Activated CD4-positive, alpha-beta T cell treated with anti-CD3 and anti-CD28 coated beads, Interleukin-2, amount 50 U/mL, for 1 hour (primary cell): Measurements from ENCODE around the gene PRSS2.
A peak's percentile ranks its signal among the peaks of the same experiment; 100 is the strongest.

ENCODE experiments used
- DNase-seq: peaks from one replicate; pipeline ENCODE4 v3.0.0-alpha.2; 2020

Gene PRSS2

GRCh38 chr7:142788303-142789289 lies 17.8 kb downstream of the PRSS2 start:
- peak; percentile 14 for DNase-seq

GRCh38 chr7:142789441-142789840 lies 18.7 kb downstream of the PRSS2 start:
- DNase-seq, result peak; percentile 32

DNA sequence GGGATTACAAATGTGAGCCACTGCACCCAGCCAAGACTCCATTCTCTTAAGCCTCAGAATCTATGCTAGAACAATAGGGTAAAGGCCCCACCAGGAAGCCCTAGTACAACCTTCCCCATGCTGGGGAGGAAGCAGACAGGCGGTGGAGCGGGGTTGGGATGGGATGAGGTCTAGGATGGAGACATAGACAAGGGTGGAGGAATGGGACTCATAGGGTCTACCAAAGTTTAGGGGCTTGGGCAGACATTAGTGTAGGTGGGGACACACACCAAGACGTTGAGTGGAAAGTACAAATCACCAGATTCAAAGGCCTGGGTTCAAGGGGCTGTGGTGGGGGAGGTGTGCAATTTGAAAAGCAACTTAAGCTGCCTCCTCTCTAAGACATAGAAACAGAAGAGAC lies 19.3 kb downstream of the PRSS2 start:
- DNase-seq, result peak; percentile 20

DNA sequence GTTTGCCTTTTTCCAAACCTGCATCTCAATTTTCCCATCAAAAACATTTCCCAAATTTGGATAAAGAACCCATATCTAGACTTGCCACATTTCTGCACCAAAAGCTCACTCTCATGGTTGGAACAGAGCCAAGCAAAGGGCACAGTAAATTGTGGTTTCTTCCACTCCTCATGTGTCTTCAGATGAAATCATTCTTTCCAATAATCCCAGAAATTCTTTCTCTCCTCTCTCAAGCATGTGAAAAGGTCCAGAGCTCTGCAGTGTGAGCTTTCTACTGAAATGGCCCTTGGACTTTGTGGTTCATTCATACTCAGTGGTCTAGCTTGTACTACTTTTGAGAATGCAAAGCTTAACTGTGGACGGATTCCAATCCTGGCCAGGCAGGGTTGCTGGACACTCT lies 19.8 kb downstream of the PRSS2 start:
- peak; percentile 4 for DNase-seq

GRCh38 chr7:142791502-142791901 lies 20.7 kb downstream of the PRSS2 start:
- DNase-seq, result peak; percentile 6

DNA sequence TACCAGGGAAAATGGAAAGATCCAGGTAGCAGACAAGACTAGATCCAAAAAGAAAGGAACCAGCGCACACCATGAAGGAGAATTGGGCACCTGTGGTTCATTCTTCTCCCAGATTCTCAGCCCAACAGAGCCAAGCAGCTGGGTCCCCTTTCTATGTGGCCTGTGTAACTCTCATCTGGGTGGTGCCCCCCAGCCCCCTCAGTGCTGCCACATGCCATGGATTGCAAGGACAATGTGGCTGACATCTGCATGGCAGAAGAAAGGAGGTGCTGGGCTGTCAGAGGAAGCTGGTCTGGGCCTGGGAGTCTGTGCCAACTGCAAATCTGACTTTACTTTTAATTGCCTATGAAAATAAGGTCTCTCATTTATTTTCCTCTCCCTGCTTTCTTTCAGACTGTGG lies 21.4 kb downstream of the PRSS2 start:
- peak; percentile 1 for DNase-seq

- no peak for DNase-seq
Observed at GRCh38 chr7:142792593-142792992, 21.8 kb downstream of the PRSS2 start.

DNA sequence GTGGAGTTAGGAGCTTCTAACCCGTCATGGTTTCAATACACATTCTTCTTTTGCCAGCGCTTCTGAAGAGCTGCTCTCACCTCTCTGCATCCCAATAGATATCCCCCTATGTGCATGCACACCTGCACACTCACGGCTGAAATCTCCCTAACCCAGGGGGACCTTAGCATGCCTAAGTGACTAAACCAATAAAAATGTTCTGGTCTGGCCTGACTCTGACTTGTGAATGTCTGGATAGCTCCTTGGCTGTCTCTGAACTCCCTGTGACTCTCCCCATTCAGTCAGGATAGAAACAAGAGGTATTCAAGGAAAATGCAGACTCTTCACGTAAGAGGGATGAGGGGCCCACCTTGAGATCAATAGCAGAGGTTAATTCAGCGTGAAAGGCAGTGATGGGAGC lies 22.4 kb downstream of the PRSS2 start:
- DNase-seq, result no peak

- peak; percentile 66 for DNase-seq
Observed at GRCh38 chr7:142795339-142795863, 24.6 kb downstream of the PRSS2 start.

DNA sequence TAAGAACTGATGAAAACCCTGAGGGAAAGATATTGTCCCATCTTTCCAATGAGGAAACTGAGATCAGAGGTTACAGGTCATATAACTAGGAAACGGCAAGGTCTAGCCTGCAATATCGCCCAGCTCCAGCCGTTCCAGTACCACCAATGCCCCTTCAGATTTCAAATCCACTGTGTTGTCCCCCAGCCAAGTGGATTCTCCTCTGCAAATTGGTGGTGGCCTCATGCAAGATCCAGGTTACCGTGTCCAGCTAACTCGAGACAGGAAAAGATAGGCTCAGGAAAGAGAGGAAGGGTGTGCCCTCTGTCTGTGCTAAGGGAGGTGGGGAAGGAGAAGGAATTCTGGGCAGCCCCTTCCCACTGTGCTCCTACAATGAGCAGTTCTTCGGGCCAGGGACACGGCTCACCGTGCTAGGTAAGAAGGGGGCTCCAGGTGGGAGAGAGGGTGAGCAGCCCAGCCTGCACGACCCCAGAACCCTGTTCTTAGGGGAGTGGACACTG lies 25.3 kb downstream of the PRSS2 start:
- no peak for DNase-seq

GRCh38 chr7:142796501-142797390 lies 26.0 kb downstream of the PRSS2 start:
- no peak for DNase-seq

DNA sequence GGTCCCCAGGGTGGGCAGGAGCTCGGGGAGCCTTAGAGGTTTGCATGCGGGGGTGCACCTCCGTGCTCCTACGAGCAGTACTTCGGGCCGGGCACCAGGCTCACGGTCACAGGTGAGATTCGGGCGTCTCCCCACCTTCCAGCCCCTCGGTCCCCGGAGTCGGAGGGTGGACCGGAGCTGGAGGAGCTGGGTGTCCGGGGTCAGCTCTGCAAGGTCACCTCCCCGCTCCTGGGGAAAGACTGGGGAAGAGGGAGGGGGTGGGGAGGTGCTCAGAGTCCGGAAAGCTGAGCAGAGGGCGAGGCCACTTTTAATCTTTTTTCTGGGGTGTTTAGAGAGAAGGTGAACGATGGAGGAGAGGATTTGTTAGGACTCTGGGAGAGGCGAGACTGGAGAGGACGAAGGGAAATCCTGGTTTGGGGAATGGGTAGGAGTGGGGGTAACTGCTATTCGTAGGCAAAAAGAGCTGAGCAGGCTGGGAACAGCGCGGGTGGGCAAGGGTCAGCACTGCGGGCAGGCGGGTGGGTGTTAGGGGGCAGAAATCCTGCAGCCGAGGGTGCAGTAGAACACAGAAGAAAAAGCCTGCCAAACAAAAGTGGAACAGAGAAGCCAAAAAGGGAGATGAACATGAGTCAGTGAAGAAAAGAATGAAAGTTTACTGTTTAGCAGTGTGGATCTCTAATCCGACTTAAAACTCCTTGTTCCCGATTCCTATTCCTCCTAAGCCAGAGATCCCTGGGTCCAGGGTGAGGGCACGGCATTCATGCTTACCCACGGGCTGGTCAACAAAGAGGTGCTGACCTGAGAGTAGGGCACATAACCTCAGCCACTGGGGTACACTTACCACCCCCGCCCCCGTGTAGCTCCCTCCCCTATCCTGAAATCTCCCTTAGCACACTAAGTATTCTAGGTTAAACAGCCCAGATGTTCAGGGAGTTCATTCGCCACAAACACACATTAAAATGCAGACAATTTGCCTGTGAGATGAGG lies 26.9 kb downstream of the PRSS2 start:
- peak; percentile 41 for DNase-seq

GRCh38 chr7:142798451-142799436 lies 28.0 kb downstream of the PRSS2 start:
- peak; percentile 35 for DNase-seq

GRCh38 chr7:142799437-142799835 lies 28.7 kb downstream of the PRSS2 start:
- DNase-seq, result no peak

GRCh38 chr7:142800088-142800487 lies 29.3 kb downstream of the PRSS2 start:
- DNase-seq, result no peak

DNA sequence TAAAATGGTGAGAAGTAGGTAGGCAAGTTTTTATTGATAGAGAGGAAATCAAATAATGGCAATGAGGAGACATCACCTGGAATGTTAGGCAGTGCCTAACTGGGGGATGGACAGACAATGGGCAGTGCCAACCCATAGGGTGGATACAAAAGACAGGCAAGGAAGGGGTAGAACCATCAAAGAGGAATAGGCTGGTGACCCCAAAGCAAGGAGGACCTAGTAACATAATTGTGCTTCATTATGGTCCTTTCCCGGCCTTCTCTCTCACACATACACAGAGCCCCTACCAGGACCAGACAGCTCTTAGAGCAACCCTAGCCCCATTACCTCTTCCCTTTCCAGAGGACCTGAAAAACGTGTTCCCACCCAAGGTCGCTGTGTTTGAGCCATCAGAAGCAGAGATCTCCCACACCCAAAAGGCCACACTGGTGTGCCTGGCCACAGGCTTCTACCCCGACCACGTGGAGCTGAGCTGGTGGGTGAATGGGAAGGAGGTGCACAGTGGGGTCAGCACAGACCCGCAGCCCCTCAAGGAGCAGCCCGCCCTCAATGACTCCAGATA lies 30.0 kb downstream of the PRSS2 start:
- DNase-seq, result no peak

- DNase-seq, result no peak
Observed at GRCh38 chr7:142801601-142802295, 31.0 kb downstream of the PRSS2 start.

DNA sequence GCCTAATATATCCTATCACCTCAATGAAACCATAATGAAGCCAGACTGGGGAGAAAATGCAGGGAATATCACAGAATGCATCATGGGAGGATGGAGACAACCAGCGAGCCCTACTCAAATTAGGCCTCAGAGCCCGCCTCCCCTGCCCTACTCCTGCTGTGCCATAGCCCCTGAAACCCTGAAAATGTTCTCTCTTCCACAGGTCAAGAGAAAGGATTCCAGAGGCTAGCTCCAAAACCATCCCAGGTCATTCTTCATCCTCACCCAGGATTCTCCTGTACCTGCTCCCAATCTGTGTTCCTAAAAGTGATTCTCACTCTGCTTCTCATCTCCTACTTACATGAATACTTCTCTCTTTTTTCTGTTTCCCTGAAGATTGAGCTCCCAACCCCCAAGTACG lies 31.5 kb downstream of the PRSS2 start:
- DNase-seq, result no peak

GRCh38 chr7:142803901-142804300 lies 33.1 kb downstream of the PRSS2 start:
- no peak for DNase-seq
